ENCODE data around the gene PLEKHH1.

The PLEKHH1 gene

DNA sequence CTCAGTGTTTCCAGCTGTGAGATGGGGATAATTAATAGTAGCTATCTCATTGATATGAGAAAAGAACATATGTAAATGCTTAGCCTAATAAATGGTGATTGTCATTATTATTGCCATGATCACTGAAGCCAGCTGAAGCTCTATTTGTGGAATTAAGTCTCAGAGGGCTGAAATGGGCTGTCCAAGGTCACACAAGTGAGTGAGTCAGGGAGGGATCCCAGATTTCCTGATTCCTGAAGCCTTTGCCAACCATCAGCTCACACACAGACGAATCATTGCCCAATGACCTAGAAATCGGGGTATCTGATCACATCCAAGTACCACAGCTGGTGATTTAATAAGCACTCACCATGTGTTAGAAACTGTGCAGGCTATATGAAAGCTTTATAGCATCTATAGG is 23.0 kb upstream of the PLEKHH1 start:
- no peaks in the 10 kb centered on the region for H3K27me3 ChIP-seq (ENCODE audit: insufficient read depth, poor library complexity, severe bottlenecking)
- no peak overlapping the region for H3K4me3 ChIP-seq (replicated peaks; ENCODE audit: insufficient read depth, low read length)
- no peak for DNase-seq (ENCODE audit: low read depth in 1 of 2, low spot score in 1 of 2)
- no peak overlapping the region for H3K27ac ChIP-seq (replicated peaks)
- TF ChIP-seq, protein P1, sequence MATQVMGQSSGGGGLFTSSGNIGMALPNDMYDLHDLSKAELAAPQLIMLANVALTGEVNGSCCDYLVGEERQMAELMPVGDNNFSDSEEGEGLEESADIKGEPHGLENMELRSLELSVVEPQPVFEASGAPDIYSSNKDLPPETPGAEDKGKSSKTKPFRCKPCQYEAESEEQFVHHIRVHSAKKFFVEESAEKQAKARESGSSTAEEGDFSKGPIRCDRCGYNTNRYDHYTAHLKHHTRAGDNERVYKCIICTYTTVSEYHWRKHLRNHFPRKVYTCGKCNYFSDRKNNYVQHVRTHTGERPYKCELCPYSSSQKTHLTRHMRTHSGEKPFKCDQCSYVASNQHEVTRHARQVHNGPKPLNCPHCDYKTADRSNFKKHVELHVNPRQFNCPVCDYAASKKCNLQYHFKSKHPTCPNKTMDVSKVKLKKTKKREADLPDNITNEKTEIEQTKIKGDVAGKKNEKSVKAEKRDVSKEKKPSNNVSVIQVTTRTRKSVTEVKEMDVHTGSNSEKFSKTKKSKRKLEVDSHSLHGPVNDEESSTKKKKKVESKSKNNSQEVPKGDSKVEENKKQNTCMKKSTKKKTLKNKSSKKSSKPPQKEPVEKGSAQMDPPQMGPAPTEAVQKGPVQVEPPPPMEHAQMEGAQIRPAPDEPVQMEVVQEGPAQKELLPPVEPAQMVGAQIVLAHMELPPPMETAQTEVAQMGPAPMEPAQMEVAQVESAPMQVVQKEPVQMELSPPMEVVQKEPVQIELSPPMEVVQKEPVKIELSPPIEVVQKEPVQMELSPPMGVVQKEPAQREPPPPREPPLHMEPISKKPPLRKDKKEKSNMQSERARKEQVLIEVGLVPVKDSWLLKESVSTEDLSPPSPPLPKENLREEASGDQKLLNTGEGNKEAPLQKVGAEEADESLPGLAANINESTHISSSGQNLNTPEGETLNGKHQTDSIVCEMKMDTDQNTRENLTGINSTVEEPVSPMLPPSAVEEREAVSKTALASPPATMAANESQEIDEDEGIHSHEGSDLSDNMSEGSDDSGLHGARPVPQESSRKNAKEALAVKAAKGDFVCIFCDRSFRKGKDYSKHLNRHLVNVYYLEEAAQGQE (IDR thresholded peaks at IDR 0.05; ENCODE audit: insufficient replicate concordance, low read depth): no peak
- TF ChIP-seq GABPA (IDR thresholded peaks at IDR 0.05; ENCODE audit: low read depth) (no peak), POLR2AphosphoS5 (IDR thresholded peaks at IDR 0.05; ENCODE audit: low read depth) (no peak), SPI1 (IDR thresholded peaks at IDR 0.05; ENCODE audit: borderline replicate concordance, low read depth) (no peak)

- H3K4me3 ChIP-seq (replicated peaks; ENCODE audit: insufficient read depth, low read length): no peak overlapping the region
- peaks cover 2% of the 10 kb centered on the region for H3K27me3 ChIP-seq (ENCODE audit: insufficient read depth, poor library complexity, severe bottlenecking)
- DNase-seq (ENCODE audit: low read depth in 1 of 2, low spot score in 1 of 2): no peak
- no peak overlapping the region for H3K27ac ChIP-seq (replicated peaks)
- TF ChIP-seq POLR2AphosphoS5 (IDR thresholded peaks at IDR 0.05; ENCODE audit: low read depth): no peak
- TF ChIP-seq, protein P2, sequence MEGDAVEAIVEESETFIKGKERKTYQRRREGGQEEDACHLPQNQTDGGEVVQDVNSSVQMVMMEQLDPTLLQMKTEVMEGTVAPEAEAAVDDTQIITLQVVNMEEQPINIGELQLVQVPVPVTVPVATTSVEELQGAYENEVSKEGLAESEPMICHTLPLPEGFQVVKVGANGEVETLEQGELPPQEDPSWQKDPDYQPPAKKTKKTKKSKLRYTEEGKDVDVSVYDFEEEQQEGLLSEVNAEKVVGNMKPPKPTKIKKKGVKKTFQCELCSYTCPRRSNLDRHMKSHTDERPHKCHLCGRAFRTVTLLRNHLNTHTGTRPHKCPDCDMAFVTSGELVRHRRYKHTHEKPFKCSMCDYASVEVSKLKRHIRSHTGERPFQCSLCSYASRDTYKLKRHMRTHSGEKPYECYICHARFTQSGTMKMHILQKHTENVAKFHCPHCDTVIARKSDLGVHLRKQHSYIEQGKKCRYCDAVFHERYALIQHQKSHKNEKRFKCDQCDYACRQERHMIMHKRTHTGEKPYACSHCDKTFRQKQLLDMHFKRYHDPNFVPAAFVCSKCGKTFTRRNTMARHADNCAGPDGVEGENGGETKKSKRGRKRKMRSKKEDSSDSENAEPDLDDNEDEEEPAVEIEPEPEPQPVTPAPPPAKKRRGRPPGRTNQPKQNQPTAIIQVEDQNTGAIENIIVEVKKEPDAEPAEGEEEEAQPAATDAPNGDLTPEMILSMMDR (IDR thresholded peaks at IDR 0.05; ENCODE audit: insufficient read depth, low read length): no peak
- TF ChIP-seq, protein P1 (IDR thresholded peaks at IDR 0.05; ENCODE audit: insufficient replicate concordance, low read depth): no peak
- TF ChIP-seq SPI1 (IDR thresholded peaks at IDR 0.05; ENCODE audit: borderline replicate concordance, low read depth): no peak
- TF ChIP-seq GABPA (IDR thresholded peaks at IDR 0.05; ENCODE audit: low read depth): no peak
Observed at GRCh38 chr14:67510836-67511235, 22.3 kb upstream of the PLEKHH1 start.

- TF ChIP-seq, protein P1 (IDR thresholded peaks at IDR 0.05; ENCODE audit: insufficient replicate concordance, low read depth): no peak
- no peak for TF ChIP-seq SPI1 (IDR thresholded peaks at IDR 0.05; ENCODE audit: borderline replicate concordance, low read depth)
- TF ChIP-seq GABPA (IDR thresholded peaks at IDR 0.05; ENCODE audit: low read depth): no peak
- TF ChIP-seq, protein P2 (IDR thresholded peaks at IDR 0.05; ENCODE audit: insufficient read depth, low read length): no peak
- no peak for TF ChIP-seq POLR2AphosphoS5 (IDR thresholded peaks at IDR 0.05; ENCODE audit: low read depth)
Observed at GRCh38 chr14:67512463-67513310, 20.4 kb upstream of the PLEKHH1 start.

More at GRCh38 chr14:67512463-67513310, 20.4 kb upstream of the PLEKHH1 start:
- Histone ChIP-seq H3K27me3 (ENCODE audit: insufficient read depth, poor library complexity, severe bottlenecking) (peaks cover 6% of the 10 kb centered on the region), H3K4me3 (replicated peaks; ENCODE audit: insufficient read depth, low read length) (no peak overlapping the region), H3K27ac (replicated peaks) (no peak overlapping the region)
- no peak for DNase-seq (ENCODE audit: low read depth in 1 of 2, low spot score in 1 of 2)

Measured in HL-60 (cell line).